HG03469 (cell line): ENCODE results near the gene NIPA2.
"Not testable (repeated sequence)": the region's sequence is repeated elsewhere in the genome, so short reads cannot be mapped to it uniquely, and the experiment has no call there.

Source experiments
- ATAC-seq: cut with Tn5 transposase; IDR thresholded peaks from one replicate; pipeline ENCODE4 v1.9.1; 2021; ENCODE audit warnings: mild to moderate bottlenecking, moderate library complexity, moderate number of reproducible peaks; ENCODE audit not compliant: unreplicated experiment

Gene NIPA2

DNA sequence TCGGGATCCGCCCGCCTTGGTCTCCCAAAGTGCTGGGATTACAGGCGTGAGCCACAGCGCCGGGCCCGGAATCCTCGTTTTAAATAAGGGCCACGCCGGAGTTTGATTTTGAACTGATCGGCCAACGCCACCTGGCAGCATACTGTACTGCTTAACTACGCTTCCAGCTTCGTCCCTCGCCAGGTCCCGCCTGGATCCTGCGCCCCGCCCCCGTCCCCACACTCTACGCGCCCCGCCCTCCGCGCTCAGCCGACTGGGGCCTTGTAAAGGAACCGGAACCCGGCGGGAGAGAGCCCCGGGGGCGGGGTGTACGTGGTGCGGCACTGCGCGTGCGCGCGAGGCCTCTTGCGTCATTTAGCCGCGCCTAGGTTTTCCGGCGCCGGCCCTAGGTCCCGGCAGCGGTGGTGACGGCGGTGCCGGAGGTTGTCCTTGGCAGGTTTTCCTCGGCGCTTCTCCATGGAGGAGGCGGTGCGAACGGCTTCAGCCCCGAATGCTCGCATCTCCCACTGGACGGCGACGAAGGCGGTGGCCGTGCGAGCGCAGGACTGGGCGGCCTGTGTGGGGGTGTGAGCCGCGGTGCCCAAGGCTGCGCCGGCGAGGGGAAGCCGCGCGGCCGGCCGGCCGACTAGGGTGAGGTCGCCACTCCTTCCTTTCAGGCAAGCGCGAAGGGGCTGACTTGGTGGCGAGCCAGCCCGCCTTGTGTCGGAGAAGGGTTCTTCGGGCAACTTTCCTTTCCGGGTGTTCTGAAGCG, at the start of gene NIPA2:
Gene NIPA2, plus strand, starts transcription at position 375 of the 751 bp plus-strand sequence. CDS start 13,066 bp downstream, outside the sequence.
- peak; percentile 59 for ATAC-seq

DNA sequence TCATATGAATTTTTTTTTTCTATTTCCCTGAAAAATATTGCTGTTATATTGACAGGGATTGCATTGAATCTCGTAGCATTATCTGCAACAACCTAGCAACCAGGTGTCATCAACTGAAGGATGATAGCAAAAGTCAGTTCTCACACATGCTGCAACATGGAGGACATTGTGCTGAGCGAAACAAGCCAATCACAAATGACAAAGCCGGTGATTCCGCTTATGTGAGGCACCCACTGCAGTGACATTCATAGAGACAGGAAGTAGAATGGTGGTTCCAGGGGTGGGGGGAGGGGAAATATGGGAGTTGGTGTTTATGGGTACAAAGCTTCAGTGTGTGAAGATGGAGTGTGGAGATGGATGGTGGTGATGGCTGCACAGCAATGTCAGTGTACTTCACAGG, 44.4 kb upstream of the NIPA2 start:
- ATAC-seq = no peak

DNA sequence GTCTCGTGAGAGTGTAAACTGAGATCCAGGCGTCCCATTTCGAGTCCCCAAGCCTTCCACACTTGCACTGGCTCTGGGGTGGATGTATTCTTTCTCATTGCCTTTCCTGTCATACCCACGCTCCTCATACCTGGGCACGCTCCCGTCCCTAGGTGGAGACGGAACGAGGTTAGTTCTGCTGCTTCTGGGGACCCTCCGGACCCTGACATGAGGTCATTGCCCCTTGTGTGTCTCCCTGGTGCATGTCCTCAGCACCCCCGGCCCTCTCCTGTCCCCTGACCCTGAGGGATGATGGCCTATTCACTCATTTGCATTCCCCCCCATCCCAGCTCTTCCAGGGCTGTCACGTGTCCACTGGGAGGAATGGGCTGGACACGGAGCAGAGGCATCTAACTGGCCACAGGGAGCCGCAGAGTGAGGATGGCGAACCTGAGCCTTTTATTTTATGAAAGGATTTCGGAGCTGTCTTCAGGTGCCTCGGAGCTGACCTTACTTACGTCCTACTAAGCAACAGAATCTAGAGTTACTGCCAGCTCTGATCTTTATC, 43.8 kb upstream of the NIPA2 start:
- no peak for ATAC-seq

DNA sequence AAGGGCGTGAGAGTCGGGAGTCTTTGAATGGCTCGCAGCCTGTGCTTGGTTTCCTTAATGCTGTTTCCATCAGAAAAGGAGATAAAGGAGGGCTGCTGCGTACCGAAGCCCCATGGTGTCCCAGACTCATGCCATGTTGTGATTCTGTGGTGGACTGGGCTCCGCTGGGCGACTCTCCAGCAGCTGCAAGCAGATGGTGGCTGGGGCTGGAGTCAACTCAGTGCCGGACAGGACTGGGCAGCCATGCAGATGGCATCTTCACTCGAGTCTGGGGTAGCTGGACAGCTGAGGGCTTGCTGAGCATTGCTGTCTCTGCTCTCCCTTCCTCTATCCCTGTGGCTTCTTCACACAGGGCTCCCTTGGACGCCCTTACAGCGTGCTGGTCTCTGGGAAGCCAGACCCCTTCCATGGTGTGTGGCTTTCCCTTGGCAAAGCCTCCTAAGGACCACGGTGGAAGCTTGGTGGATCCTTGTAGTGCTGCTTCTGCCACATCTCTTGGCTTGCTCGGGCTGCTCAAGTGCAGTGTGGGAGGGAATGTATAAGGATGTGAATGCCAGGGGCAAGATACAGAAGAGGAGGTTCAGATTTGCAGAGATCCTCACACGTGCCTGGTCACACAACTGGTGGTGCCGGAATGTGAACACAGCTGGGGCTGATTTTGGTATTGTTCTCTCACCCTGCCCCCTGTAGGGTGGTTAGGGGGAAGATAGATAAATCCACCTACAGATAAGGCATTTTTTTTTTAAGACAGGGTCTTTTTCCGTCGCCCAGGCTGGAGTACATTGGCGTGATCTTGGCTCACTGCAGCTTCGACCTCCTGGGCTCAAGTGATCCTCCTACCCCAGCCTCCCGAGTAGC, 43.0 kb upstream of the NIPA2 start:
- no peak for ATAC-seq

DNA sequence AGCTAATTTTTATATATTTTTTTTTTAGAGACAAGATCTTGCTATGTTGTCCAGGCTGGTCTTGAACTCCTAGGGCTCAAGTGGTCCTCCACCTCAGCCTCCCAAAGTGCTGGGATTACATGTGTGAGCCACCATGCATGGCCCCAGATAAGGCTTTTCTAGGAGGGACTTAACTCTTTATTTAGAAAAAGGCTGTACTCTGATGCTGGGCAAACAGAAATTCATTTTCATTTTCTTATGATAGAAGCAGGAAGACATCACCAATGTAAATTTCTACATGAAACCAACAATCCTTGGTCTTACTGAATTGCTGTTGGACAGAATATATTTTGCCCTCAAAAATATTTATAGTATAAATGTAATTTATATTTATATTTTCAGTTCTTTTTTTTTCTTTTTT, 42.4 kb upstream of the NIPA2 start:
- no peak for ATAC-seq

DNA sequence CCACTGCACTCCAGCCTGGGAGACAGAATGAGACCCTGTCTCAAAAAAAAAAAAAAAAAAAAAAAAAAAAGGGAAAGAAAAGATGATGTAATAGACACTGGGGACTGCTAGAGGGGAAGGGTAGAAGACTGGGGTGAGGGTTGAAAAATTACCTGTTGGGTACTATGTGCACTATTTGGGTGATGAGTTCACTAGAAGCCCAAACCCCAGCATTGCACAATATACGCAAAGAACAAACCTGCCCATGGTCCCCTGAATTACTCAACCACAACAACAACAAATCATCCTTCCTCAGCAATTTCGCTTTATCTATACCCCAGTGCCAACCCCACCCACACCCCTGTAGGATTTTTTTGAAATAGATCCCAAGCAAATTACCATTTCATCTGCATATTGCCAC, 38.6 kb upstream of the NIPA2 start:
- ATAC-seq = no peak

DNA sequence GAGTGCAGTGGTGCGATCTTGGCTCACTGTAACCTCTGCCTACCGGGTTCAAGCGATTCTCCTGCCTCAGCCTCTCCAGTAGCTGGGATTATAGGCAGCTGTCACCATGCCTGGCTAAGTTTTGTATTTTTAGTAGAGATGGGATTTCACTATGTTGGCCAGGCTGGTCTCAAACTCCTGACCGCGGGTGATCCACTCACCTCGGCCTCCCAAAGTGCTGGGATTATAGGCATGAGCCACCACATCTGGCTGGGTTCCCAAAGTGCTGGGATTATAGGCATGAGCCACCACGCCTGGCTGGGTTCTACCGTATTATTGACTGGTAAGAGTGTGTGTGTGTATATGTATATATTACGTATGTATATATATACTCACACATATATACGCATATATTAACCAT, 35.5 kb upstream of the NIPA2 start:
- ATAC-seq = not testable (repeated sequence)

DNA sequence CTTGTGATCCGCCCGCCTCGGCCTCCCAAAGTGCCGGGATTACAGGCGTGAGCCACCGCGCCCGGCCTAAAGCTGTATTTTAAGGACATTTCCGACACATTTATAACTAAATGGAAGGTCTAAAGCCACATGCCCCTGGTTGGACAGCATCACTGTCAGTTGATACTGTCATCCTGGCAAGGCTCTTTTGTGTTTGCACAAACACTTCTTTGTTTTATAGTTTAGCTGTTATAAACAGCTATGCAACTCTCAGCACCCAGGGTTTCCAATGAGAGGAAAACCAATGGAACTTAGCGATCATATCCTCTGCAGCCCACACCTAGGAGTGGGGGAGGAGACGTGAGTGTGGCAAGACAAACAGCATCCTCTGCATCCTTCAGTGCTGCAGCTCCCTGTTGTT, 32.3 kb upstream of the NIPA2 start:
- no peak for ATAC-seq

DNA sequence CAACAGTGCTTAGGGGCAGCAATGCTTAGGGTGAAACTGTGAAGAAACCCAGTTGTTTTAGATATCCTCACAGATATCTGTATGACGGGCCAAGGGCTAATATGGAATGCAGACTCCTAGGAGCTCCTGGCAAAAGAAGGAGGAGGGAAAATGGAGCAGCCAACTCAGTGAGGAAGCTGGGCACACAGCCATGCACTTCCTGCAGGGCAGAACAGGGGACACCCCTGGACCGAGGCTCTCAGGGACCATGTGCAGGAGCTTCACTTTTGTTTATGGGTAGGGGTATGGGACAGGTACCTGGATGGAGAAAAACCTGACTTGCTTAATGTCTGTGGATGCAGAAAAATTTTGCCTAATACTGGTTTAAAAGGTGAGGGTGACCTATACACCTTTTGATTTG, 31.8 kb upstream of the NIPA2 start:
- no peak for ATAC-seq

DNA sequence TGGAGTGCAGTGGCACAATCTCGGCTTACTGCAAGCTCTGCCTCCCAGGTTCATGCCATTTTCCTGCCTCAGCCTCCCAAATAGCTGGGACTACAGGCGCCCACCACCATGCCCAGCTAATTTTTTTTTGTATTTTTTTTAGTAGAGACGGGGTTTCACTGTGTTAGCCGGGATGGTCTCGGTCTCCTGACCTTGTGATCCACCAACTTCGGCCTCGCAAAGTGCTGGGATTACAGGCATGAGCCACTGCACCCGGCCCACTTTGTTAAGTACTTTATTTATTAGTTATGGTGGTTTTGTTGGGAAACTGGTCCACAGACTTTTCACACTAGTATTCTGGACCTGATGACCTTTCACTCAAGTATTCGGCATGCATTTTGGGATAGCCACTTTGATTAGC, 30.6 kb upstream of the NIPA2 start:
- not testable (repeated sequence) for ATAC-seq

DNA sequence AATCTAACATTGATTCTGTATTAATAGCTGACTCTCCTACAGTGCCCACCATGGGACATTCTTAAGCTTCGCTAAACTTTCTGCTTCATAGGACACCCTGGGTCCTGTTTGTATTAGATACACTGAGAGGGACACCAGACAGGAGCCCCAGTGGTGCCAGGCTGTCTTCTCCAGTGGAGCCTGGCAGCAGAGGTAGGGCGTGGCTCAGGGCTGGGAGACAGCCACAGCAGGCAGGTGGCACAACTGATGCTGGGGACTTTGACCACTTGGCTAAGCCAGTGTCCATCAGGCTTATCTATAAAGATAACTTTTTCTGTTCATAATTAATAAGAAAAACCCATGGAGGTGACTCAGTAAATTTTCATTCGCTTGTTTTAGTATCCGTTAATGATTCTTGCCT, 30.2 kb upstream of the NIPA2 start:
- no peak for ATAC-seq

DNA sequence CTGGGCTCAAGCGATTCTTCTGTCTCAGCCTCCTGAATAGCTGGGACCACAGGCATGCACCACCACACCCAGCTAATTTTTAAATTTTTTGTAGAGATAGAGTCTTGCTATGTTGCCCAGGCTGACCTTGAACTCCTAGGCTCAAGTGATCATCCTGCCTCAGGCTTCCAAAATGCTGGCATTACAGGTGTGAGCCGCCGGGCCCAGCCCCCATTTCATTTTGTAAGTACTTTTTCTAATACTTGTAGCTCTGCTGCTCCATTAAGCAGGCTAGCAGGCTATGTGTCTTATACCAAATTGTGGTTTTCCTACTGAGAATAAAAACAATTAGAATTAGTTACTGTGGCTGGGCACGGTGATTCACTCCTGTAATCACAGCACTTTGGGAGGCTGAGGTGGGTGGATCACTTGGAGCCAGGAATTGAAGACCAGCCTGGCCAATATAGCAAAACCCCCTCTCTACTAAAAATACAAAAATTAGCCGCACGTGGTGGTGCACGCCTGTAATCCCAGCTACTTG, 29.6 kb upstream of the NIPA2 start:
- ATAC-seq = no peak

DNA sequence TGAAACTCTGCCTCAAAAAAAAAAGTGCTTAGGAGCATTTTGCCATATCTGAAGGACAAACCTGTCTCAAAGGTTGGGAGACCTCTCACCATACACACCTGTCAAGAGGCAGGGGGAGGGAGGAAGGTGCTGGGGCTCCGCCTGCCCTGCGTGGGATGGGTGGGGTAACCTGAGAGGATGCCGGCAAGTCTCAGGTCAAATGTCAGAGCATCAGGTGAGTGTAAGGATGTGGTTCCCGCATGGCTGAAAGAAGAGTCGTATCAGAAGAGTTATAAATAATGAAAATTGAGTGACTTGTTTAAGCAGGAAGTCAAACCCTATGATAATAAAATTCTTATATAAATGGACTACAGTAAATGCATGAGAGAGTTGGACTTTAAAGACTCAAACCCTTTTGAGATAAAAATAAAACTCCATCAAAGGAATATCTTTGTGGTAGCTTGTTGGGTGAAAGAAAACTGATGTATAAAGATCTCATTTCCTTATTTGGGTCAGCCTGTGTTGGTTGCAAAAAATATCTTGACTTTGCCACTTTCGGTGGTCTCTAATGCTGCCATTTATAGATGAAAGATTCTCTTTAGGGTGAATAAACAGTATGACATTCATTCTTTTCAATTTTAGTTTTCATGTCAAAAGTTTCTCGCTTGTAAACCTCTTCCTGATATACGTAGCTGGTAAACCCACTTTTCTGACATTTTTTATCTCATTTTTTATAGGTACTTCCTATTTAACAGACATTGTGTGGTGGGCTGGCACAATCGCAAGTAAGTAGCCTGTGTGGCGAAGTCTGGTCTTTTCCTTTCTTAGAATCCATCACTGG, 28.2 kb upstream of the NIPA2 start:
- no peak for ATAC-seq

DNA sequence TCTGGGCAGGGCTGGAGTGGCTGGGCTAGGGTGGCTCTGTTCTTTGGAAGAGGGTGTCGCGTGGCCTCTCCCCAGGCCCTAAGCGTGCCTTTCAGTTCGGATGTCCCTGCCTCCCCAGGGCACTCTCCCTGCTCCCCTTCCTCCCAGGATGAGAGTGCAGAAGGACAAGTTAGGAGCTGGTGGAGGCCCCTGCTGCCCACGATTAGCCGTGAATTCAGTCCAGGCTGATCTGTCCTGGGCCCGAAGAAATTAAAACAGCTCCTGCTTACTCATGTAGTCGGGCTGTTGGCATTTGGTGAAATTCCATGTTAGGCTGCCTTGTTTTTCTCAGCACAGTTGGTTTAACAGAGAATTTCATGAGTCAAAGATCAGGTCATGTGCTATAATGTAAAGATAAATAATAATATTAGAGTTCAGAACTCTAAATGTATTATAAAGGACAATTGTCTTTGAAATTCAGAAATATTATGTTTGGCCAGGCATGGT, 27.6 kb upstream of the NIPA2 start:
- no peak for ATAC-seq

DNA sequence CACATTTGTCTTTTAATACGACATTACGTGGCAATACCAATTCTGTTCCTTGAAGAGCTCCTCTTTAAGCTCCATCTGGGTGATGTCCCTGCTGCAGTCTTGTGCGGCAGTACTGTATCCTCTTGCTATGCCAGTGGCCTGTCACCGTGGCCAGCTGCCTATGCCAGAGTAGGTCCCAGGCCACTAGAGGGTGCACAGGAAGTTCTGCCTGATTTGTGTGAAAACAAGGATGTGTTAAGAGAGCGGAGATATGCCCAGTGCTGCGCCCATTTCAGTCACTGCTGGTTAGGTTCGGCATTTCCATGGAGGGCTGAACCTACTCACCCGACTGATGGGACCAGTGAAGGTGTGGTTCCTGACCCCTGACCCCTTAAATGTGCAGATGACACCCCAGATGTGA, 26.8 kb upstream of the NIPA2 start:
- ATAC-seq = no peak

DNA sequence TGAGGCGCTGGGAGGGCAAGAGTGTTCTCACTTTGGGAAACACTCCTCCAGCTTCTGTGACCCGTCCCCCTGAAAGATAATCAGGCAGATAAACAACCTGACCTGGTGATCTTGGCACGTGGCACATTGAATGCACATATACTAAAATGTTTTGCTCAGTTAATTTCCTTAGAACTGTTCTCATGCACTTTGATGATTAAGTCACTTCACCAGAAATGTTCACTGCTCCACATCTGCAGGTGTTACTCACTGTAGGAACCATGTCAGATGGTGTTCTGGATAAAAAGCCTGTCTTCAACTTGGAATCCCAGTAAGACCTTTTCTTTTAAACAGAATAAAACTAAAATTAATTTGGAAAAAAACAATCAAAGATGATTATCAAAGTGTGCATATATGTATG, 24.6 kb upstream of the NIPA2 start:
- ATAC-seq = no peak

DNA sequence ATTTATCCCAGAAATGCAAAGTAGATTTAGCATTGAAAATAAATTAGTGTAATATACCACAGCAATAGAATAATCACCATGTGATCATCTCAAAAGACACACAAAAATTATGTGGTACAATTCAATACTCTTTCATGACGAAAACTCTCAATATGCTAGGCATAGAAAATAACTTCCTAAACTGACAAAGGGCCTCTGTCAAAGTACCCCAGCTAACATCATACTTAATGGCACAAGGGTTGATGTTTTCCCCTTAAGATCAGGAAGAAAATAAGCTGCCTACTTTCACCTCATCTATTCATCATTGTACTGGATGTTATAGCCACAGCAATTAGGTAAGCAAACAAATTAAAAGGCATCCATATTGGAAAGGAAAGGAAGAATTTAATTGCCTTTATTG, 22.7 kb upstream of the NIPA2 start:
- ATAC-seq = no peak

DNA sequence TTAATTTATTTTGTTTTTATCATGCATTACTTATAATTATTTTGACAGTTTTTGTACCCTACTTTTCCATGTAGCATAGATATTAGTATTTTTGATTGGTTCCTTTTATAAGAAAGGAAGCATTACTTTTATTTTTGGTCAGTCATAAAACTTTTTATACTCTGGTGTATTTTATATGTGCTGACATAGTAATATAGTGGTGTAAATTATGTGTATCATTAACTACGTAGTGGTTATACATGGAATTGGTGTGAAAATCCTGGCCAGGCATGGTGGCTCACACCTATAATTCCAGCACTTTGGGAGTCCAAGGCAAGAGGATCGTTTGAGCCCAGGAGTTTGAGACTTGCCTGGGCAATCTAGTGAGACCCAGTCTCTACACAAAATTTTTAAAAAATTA, 18.8 kb upstream of the NIPA2 start:
- ATAC-seq = no peak

DNA sequence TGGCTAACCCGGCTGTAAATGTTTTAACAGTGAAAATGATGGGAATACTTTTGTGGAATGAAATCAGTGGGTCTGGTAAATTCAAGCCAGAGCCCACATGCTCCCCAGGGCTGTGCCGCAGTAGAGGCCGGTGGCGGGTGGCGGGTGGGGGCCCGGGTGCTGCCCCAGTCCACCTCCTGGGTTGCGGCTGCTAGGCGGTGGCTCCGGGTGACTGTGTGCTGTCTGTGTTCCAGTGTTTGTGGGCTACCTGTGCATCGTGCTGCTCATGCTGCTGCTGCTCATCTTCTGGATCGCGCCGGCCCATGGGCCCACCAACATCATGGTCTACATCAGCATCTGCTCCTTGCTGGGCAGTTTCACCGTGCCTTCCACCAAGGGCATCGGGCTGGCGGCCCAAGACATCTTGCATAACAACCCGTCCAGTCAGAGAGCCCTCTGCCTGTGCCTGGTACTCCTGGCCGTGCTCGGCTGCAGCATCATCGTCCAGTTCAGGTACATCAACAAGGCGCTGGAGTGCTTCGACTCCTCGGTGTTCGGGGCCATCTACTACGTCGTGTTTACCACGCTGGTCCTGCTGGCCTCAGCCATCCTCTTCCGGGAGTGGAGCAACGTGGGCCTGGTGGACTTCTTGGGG, 14.9 kb upstream of the NIPA2 start:
- no peak for ATAC-seq

DNA sequence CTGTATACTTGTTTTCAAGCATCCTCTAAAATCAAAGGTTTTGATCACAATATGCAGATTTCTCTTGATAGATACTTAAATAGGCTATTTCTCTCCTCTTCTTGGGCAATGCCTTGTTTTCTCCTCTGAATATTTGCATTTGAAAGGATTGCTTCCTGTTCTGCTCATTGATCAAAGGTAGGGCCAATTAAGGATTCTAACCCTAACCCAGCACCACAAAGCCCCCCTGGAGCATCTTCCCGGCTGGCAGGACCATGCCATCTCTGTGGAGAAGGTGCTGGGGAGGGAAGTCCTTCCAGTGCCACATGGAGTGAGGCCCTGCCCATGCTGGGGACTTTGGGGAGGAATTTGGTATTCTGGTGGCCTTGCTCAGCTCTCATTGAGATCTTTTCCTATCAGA, 11.3 kb upstream of the NIPA2 start:
- no peak for ATAC-seq
